HEK293 (cell line): Measurements from ENCODE around the gene ATP13A4.

Experiments
- CTCF ChIA-PET: fragments of 350-600 bp; formaldehyde crosslinking; extraction: SDS; loops from one replicate; lab custom pipeline; 2021; ENCODE audit warnings: antibody characterized with exemption; lab: Yijun Ruan, JAX
- POLR2A ChIA-PET: fragments of 300-600 bp; formaldehyde crosslinking; extraction: SDS; loops from one replicate; lab custom pipeline; 2020; ENCODE audit warnings: antibody characterized with exemption, inconsistent platforms; lab: Yijun Ruan, JAX
- H3K27ac ChIP-seq: fragments of 200-500 bp; sonication (Bioruptor generic); 2 replicates; pipeline ENCODE4 v1.5.1; 2014; ENCODE audit warnings: low read depth, low read length, control low read depth, inconsistent platforms; ENCODE audit errors: extremely low read depth
- H3K36me3 ChIP-seq, 2 experiments: fragments of 200-500 bp in 1 of 2; sonication (Bioruptor generic) in 1 of 2; 1 replicate in 1 of 2; 2 replicates in 1 of 2; pipeline ENCODE4 v1.5.1; 2014 to 2017; ENCODE audit warnings: inconsistent platforms in 2 of 2, low read length in 2 of 2; ENCODE audit not compliant: control insufficient read depth in 2 of 2, insufficient read depth in 1 of 2
- H3K4me1 ChIP-seq: fragments of 200-500 bp; sonication (Bioruptor generic); 2 replicates; pipeline ENCODE4 v1.5.1; 2014; ENCODE audit warnings: mild to moderate bottlenecking, low read length, inconsistent platforms; ENCODE audit not compliant: control insufficient read depth, insufficient read depth
- H3K4me3 ChIP-seq: 2 replicates; pipeline ENCODE4 v1.5.1; 2011; ENCODE audit warnings: low read depth, mild to moderate bottlenecking, control low read depth, low read length, moderate library complexity
- H3K9me3 ChIP-seq: fragments of 200-500 bp; sonication (Bioruptor generic); 2 replicates; pipeline ENCODE4 v1.5.1; 2014; ENCODE audit warnings: low read depth, low read length, inconsistent platforms; ENCODE audit not compliant: control insufficient read depth, insufficient read depth
- GFI1B ChIP-seq: fragments of 450-650 bp; formaldehyde crosslinking; IDR thresholded peaks from 2 replicates; pipeline ENCODE4 v1.5.1; 2016; ENCODE audit warnings: missing biosample characterization, missing genetic modification characterization
- HOXC10 ChIP-seq: sonication (generic); formaldehyde crosslinking; IDR thresholded peaks from 2 replicates; pipeline ENCODE4 v1.8.1; 2023; ENCODE audit warnings: mild to moderate bottlenecking, missing genetic modification reagents
- IKZF3 ChIP-seq: fragments of 450-650 bp; IDR thresholded peaks from 2 replicates; pipeline ENCODE4 v1.5.0; 2018; ENCODE audit warnings: missing biosample characterization, mild to moderate bottlenecking, missing genetic modification characterization, moderate library complexity
- OSR2 ChIP-seq: fragments of 450-650 bp; formaldehyde crosslinking; IDR thresholded peaks from 2 replicates; pipeline ENCODE4 v1.5.1; 2016; ENCODE audit warnings: missing biosample characterization, missing genetic modification characterization
- PRDM1 ChIP-seq: fragments of 450-650 bp; formaldehyde crosslinking; IDR thresholded peaks from 2 replicates; pipeline ENCODE4; 2016; ENCODE audit warnings: missing biosample characterization, missing genetic modification characterization
- ZBTB48 ChIP-seq: fragments of 450-650 bp; formaldehyde crosslinking; IDR thresholded peaks from 2 replicates; pipeline ENCODE4 v1.5.1; 2016; ENCODE audit warnings: missing biosample characterization, missing genetic modification characterization
- ZEB2 ChIP-seq: fragments of 450-650 bp; formaldehyde crosslinking; IDR thresholded peaks from 2 replicates; pipeline ENCODE4 v1.5.1; 2016; ENCODE audit warnings: missing biosample characterization, missing genetic modification characterization
- ZFP37 ChIP-seq: fragments of 450-650 bp; formaldehyde crosslinking; IDR thresholded peaks from 2 replicates; pipeline ENCODE4 v1.5.1; 2016; ENCODE audit warnings: missing biosample characterization, missing genetic modification characterization
- ZFP41 ChIP-seq: fragments of 450-650 bp; formaldehyde crosslinking; IDR thresholded peaks from 2 replicates; pipeline ENCODE4 v1.5.1; 2016; ENCODE audit warnings: missing biosample characterization, missing genetic modification characterization, borderline replicate concordance
- ZNF132 ChIP-seq: fragments of 450-650 bp; formaldehyde crosslinking; IDR thresholded peaks from 2 replicates; pipeline ENCODE4 v1.5.1; 2017; ENCODE audit warnings: missing biosample characterization, missing genetic modification characterization, borderline replicate concordance
- ZNF133 ChIP-seq: fragments of 450-650 bp; formaldehyde crosslinking; IDR thresholded peaks from 2 replicates; pipeline ENCODE4 v1.5.1; 2016; ENCODE audit warnings: missing biosample characterization, missing genetic modification characterization
- ZNF16 ChIP-seq: fragments of 450-650 bp; formaldehyde crosslinking; IDR thresholded peaks from 2 replicates; pipeline ENCODE4 v1.5.1; 2016; ENCODE audit warnings: low read depth, missing biosample characterization, missing genetic modification characterization
- ZNF19 ChIP-seq: fragments of 450-650 bp; formaldehyde crosslinking; IDR thresholded peaks from 2 replicates; pipeline ENCODE4; 2016; ENCODE audit warnings: missing biosample characterization, missing genetic modification characterization, low read depth
- ZNF423 ChIP-seq: fragments of 450-650 bp; formaldehyde crosslinking; IDR thresholded peaks from 2 replicates; pipeline ENCODE4 v1.5.1; 2016; ENCODE audit warnings: missing biosample characterization, missing genetic modification characterization
- ZNF501 ChIP-seq: fragments of 450-650 bp; formaldehyde crosslinking; IDR thresholded peaks from 2 replicates; pipeline ENCODE4 v1.5.1; 2016; ENCODE audit warnings: missing biosample characterization, missing genetic modification characterization
- ZNF514 ChIP-seq: fragments of 450-650 bp; formaldehyde crosslinking; IDR thresholded peaks from 2 replicates; pipeline ENCODE4 v1.5.1; 2016; ENCODE audit warnings: missing biosample characterization, missing genetic modification characterization
- ZNF629 ChIP-seq: fragments of 450-650 bp; formaldehyde crosslinking; IDR thresholded peaks from 2 replicates; pipeline ENCODE4 v1.5.1; 2017; ENCODE audit warnings: missing biosample characterization, missing genetic modification characterization
- TF ChIP-seq, protein P1 (sequence below): fragments of 450-650 bp; formaldehyde crosslinking; IDR thresholded peaks from 2 replicates; pipeline ENCODE4 v1.5.1; 2017; ENCODE audit warnings: missing biosample characterization, missing genetic modification characterization
- TF ChIP-seq, protein P2 (sequence below): fragments of 450-650 bp; formaldehyde crosslinking; IDR thresholded peaks from 2 replicates; pipeline ENCODE4 v1.5.1; 2016; ENCODE audit warnings: missing biosample characterization, missing genetic modification characterization, borderline replicate concordance
- TF ChIP-seq, protein P3 (sequence below): fragments of 450-650 bp; formaldehyde crosslinking; IDR thresholded peaks from 2 replicates; pipeline ENCODE4 v1.5.1; 2016; ENCODE audit warnings: missing biosample characterization, missing genetic modification characterization

ATP13A4 gene

DNA sequence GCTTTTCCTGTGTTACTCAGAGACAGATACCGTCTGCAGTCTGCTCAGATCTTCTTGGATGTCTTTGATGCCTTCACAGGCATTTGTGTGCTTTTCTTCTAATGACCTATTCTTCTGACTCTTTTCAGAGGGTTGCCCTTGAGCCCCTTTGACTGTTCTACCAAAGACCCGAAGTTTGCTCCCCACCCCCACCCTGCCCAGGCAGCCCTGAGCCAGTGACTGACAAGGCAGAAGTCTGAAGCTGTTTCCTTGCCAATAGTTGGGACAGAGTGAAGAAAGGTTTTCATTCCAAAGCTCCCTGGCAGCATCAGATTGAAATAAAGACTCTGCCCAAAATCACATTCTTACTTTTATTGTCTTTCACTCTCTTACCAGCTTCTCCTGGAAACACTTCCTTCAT lies 167.1 kb downstream of the ATP13A4 start (continued):
- TF ChIP-seq, protein P1, sequence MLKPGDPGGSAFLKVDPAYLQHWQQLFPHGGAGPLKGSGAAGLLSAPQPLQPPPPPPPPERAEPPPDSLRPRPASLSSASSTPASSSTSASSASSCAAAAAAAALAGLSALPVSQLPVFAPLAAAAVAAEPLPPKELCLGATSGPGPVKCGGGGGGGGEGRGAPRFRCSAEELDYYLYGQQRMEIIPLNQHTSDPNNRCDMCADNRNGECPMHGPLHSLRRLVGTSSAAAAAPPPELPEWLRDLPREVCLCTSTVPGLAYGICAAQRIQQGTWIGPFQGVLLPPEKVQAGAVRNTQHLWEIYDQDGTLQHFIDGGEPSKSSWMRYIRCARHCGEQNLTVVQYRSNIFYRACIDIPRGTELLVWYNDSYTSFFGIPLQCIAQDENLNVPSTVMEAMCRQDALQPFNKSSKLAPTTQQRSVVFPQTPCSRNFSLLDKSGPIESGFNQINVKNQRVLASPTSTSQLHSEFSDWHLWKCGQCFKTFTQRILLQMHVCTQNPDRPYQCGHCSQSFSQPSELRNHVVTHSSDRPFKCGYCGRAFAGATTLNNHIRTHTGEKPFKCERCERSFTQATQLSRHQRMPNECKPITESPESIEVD (tag by site-specific recombination) = no peak
- TF ChIP-seq ZFP37 (tag by site-specific recombination) = no peak
- TF ChIP-seq ZNF501 = no peak
- TF ChIP-seq, protein P2, sequence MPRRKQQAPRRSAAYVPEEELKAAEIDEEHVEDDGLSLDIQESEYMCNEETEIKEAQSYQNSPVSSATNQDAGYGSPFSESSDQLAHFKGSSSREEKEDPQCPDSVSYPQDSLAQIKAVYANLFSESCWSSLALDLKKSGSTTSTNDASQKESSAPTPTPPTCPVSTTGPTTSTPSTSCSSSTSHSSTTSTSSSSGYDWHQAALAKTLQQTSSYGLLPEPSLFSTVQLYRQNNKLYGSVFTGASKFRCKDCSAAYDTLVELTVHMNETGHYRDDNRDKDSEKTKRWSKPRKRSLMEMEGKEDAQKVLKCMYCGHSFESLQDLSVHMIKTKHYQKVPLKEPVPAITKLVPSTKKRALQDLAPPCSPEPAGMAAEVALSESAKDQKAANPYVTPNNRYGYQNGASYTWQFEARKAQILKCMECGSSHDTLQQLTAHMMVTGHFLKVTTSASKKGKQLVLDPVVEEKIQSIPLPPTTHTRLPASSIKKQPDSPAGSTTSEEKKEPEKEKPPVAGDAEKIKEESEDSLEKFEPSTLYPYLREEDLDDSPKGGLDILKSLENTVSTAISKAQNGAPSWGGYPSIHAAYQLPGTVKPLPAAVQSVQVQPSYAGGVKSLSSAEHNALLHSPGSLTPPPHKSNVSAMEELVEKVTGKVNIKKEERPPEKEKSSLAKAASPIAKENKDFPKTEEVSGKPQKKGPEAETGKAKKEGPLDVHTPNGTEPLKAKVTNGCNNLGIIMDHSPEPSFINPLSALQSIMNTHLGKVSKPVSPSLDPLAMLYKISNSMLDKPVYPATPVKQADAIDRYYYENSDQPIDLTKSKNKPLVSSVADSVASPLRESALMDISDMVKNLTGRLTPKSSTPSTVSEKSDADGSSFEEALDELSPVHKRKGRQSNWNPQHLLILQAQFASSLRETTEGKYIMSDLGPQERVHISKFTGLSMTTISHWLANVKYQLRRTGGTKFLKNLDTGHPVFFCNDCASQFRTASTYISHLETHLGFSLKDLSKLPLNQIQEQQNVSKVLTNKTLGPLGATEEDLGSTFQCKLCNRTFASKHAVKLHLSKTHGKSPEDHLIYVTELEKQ = no peak
- TF ChIP-seq ZBTB48 (tag by site-specific recombination) = no peak
- no peak for TF ChIP-seq ZNF19 (tag by site-specific recombination)
- TF ChIP-seq ZFP41 (tag by site-specific recombination) = no peak
- TF ChIP-seq OSR2 (tag by site-specific recombination) = no peak
- no peak for TF ChIP-seq ZNF132 (tag by site-specific recombination)

GRCh38 chr3:193378706-193379105 lies 176.0 kb downstream of the ATP13A4 start, which contains the start of gene ATP13A5:
Gene ATP13A5 (minus strand): TSS chr3:193378753. CDS start chr3:193378725, 28 bp downstream.
- H3K36me3 ChIP-seq = no peaks in the 10 kb centered on the region
- H3K9me3 ChIP-seq = no peaks in the 10 kb centered on the region
- TF ChIP-seq ZFP37 (tag by site-specific recombination) (no peak), ZNF133 (no peak), PRDM1 (no peak), GFI1B (no peak), ZNF423 (tag by site-specific recombination) (no peak), HOXC10 (no peak), ZNF16 (no peak), ZEB2 (tag by site-specific recombination) (no peak), ZNF629 (tag by site-specific recombination) (no peak), IKZF3 (tag by site-specific recombination) (no peak), ZNF514 (tag by site-specific recombination) (no peak)
- TF ChIP-seq, protein P3, sequence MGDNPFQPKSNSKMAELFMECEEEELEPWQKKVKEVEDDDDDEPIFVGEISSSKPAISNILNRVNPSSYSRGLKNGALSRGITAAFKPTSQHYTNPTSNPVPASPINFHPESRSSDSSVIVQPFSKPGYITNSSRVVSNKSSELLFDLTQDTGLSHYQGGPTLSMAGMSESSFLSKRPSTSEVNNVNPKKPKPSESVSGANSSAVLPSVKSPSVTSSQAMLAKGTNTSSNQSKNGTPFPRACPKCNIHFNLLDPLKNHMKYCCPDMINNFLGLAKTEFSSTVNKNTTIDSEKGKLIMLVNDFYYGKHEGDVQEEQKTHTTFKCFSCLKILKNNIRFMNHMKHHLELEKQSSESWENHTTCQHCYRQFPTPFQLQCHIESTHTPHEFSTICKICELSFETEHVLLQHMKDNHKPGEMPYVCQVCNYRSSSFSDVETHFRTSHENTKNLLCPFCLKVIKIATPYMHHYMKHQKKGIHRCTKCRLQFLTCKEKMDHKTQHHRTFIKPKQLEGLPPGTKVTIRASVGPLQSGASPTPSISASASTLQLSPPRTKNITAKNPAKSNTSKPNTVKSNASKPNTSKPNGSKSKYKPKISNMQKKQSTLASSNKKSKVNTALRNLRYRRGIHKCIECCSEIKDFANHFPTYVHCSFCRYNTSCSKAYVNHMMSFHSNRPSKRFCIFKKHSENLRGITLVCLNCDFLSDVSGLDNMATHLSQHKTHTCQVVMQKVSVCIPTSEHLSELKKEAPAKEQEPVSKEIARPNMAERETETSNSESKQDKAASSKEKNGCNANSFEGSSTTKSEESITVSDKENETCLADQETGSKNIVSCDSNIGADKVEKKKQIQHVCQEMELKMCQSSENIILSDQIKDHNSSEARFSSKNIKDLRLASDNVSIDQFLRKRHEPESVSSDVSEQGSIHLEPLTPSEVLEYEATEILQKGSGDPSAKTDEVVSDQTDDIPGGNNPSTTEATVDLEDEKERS (tag by site-specific recombination) = no peak
- CTCF ChIA-PET = no interaction called here
- H3K4me1 ChIP-seq = no peaks in the 10 kb centered on the region
- POLR2A ChIA-PET = no interaction called here
- H3K27ac ChIP-seq = no peak within 1 kb of the TSS
- no peak within 1 kb of the TSS for H3K4me3 ChIP-seq
